ENCODE data around the gene CDIPT.
A peak's percentile ranks its signal among the peaks of the same experiment; 100 is the strongest.
"Not testable (repeated sequence)": the region's sequence is repeated elsewhere in the genome, so short reads cannot be mapped to it uniquely, and the experiment has no call there.

The CDIPT gene

GRCh38 chr16:29857133-29857760 lies 5.8 kb downstream of the CDIPT start:
- DNase-seq: no peak

- no peak for DNase-seq
Measured at GRCh38 chr16:29854520-29855100, 8.4 kb downstream of the CDIPT start.

- no peak for DNase-seq
Measured at GRCh38 chr16:29852654-29853053, 10.4 kb downstream of the CDIPT start.

GRCh38 chr16:29850998-29851397 lies 12.0 kb downstream of the CDIPT start:
- no peak for DNase-seq

- DNase-seq: no peak
Measured at GRCh38 chr16:29849505-29849904, 13.5 kb downstream of the CDIPT start.

- peak in 1 of 2 experiments; percentile 20 for DNase-seq
Measured at GRCh38 chr16:29848420-29849297, 14.4 kb downstream of the CDIPT start.

GRCh38 chr16:29845656-29846055 lies 17.4 kb downstream of the CDIPT start:
- DNase-seq: no peak

GRCh38 chr16:29844575-29845331 lies 18.3 kb downstream of the CDIPT start:
- no peak for DNase-seq

- DNase-seq: no peak
Measured at GRCh38 chr16:29843931-29844330, 19.1 kb downstream of the CDIPT start.

- no peak for DNase-seq
Measured at GRCh38 chr16:29842732-29843346, 20.2 kb downstream of the CDIPT start.

- DNase-seq: no peak
Measured at GRCh38 chr16:29841631-29842030, 21.4 kb downstream of the CDIPT start.

- no peak for DNase-seq
Measured at GRCh38 chr16:29840240-29840639, 22.8 kb downstream of the CDIPT start.

- no peak for DNase-seq
Measured at GRCh38 chr16:29839822-29840221, 23.2 kb downstream of the CDIPT start.

- no peak for DNase-seq
Measured at GRCh38 chr16:29837841-29838240, 25.2 kb downstream of the CDIPT start.

- DNase-seq: no peak
Measured at GRCh38 chr16:29836623-29837022, 26.4 kb downstream of the CDIPT start.

GRCh38 chr16:29835926-29836325 lies 27.1 kb downstream of the CDIPT start:
- no peak for DNase-seq

GRCh38 chr16:29834079-29834478 lies 28.9 kb downstream of the CDIPT start:
- no peak for DNase-seq

- DNase-seq: not testable (repeated sequence)
Measured at GRCh38 chr16:29833219-29833618, 29.8 kb downstream of the CDIPT start.

GRCh38 chr16:29831490-29831889 lies 31.5 kb downstream of the CDIPT start:
- no peak for DNase-seq

- no peak for DNase-seq
Measured at GRCh38 chr16:29830774-29831173, 32.3 kb downstream of the CDIPT start.

GRCh38 chr16:29826342-29826695 lies 36.7 kb downstream of the CDIPT start:
- DNase-seq: no peak

- DNase-seq: no peak
Measured at GRCh38 chr16:29825145-29826044, 37.6 kb downstream of the CDIPT start.

Data from Kasumi-1 (cell line).